Spleen (tissue), 7 donors: Measurements from ENCODE around the gene LGALS9C.
"Not testable (repeated sequence)": the region's sequence is repeated elsewhere in the genome, so short reads cannot be mapped to it uniquely, and the experiment has no call there.

Source experiments
- CTCF ChIP-seq, 11 experiments: fragments of 200-600 bp in 7 of 11; fragments of 450-650 bp in 4 of 11; sonication (generic) in 4 of 11; IDR thresholded peaks in 8 of 11; conservative IDR thresholded peaks in 3 of 11; 1 replicate in 7 of 11; 2 replicates in 4 of 11; pipeline versions ENCODE4 v1.4.0 to v1.8.0; 2016 to 2021; ENCODE audit warnings: antibody characterized with exemption in 11 of 11, inconsistent platforms in 4 of 11, mild to moderate bottlenecking in 1 of 11
- POLR2A ChIP-seq, 3 donors: fragments of 450-650 bp; IDR thresholded peaks; one replicate each; pipeline ENCODE4 v1.5.1; 2017; ENCODE audit warnings: antibody characterized with exemption in 3 of 3, mild to moderate bottlenecking in 1 of 3
- POLR2AphosphoS5 ChIP-seq, 3 donors: sonication (generic); formaldehyde crosslinking; IDR thresholded peaks; one replicate each; pipeline ENCODE4 v1.5.1; 2017; ENCODE audit warnings: antibody characterized with exemption in 3 of 3
- donor health status: DM: no; HTN: no; CAD: no; lungs with moderate emphysema.
- donor health status: DM: no; HTN: no; CAD: no.
- donor health status: DM: no; HTN: no; CAD: no.

GRCh38 chr17:18500816-18501215 is 24.2 kb downstream of the LGALS9C start:
- not testable (repeated sequence) for TF ChIP-seq CTCF (IDR thresholded peaks at IDR 0.05 in 8 of 11, conservative IDR thresholded peaks at IDR 0.05 in 3 of 11); POLR2A (IDR thresholded peaks at IDR 0.05); POLR2AphosphoS5 (IDR thresholded peaks at IDR 0.05)
